ENCODE data around the gene DNAJC16. TPM values are rescaled to one million over a fixed set of nuclear protein-coding genes. Genes with fewer than 3 reads are reported as not detected.
"Not testable (repeated sequence)": the region's sequence is repeated elsewhere in the genome, so short reads cannot be mapped to it uniquely, and the experiment has no call there.

The DNAJC16 gene
- total and polyA plus RNA-seq, 2 of the 4 experiments (the other 2 are of a cell fraction) = 8.0 to 13.1 TPM

GRCh38 chr1:15482983-15483543 is 43.6 kb upstream of the DNAJC16 start:
- WGBS, 2 experiments (ENCODE audit: extremely low coverage in 2 of 2, insufficient read length in 1 of 2) = 73% methylated on average over 2 of the region's 16 CpGs; no CpG with 5 or more reads in 1 of the 2 experiments
- H3K27me3 ChIP-seq (ENCODE audit: control insufficient read depth, insufficient read depth, low read length); H3K14ac ChIP-seq (replicated peaks; ENCODE audit: low read depth, low read length); H2AFZ ChIP-seq (replicated peaks; ENCODE audit: low read length, poor library complexity); H4K5ac ChIP-seq (ENCODE audit: low read depth, low read length); H4K20me1 ChIP-seq (ENCODE audit: insufficient read depth, low read length); H2BK120ac ChIP-seq (ENCODE audit: low read depth, low read length); BruUV-seq (replicated peaks); H2BK20ac ChIP-seq (ENCODE audit: low read depth, low read length); POLR2A ChIA-PET (ENCODE audit: unreplicated experiment); ATAC-seq (ENCODE audit: low read depth); dilution Hi-C loops (cut with HindIII; ENCODE audit: low sequenced_read_pairs, unreplicated experiment); H3K23ac ChIP-seq (ENCODE audit: low read depth, low read length); CTCF ChIA-PET; in situ Hi-C loops (cut with MboI; ENCODE audit: low sequenced_read_pairs); H3K79me1 ChIP-seq (ENCODE audit: low read depth in 1 of 2, low read length in 2 of 2); H4K91ac ChIP-seq (ENCODE audit: insufficient read depth, low read depth, low read length); H3K9ac ChIP-seq (ENCODE audit: low read depth, low read length); H2BK15ac ChIP-seq (ENCODE audit: low read depth, low read length); DNase-seq; H3K4ac ChIP-seq (ENCODE audit: low read depth, low read length); H3K27ac ChIP-seq (ENCODE audit: insufficient read depth, low read length); H3K4me2 ChIP-seq (ENCODE audit: low read depth, low read length); H3K4me3 ChIP-seq (ENCODE audit: insufficient read depth, low read depth, low read length); H3K9me1 ChIP-seq (ENCODE audit: insufficient read depth, low read length); intact Hi-C loops (cut with micrococcal nuclease); H3K56ac ChIP-seq (ENCODE audit: extremely low read depth, insufficient read depth, low read length); H2AK9ac ChIP-seq (replicated peaks; ENCODE audit: low read depth, low read length, poor library complexity); H2AK5ac ChIP-seq (ENCODE audit: low read depth, low read length); H4K8ac ChIP-seq (ENCODE audit: low read depth in 2 of 2, low read length in 2 of 2); H3K9me3 ChIP-seq (ENCODE audit: control insufficient read depth, insufficient read depth, low read length); H3K36me3 ChIP-seq (ENCODE audit: control insufficient read depth, insufficient read depth, low read length); H3K4me1 ChIP-seq (ENCODE audit: control insufficient read depth, insufficient read depth, low read length); H3K18ac ChIP-seq (ENCODE audit: low read depth, low read length); H2BK5ac ChIP-seq (ENCODE audit: low read depth, low read length, poor library complexity, severe bottlenecking): not testable (repeated sequence)

Data from IMR-90 (cell line).